Stimulated activated CD4-positive, alpha-beta T cell treated with anti-CD3 and anti-CD28 coated beads, Interleukin-4, amount 100 ng/mL, for 24 hours (primary cell): ENCODE results near the gene RASIP1.
"Not testable (repeated sequence)": the region's sequence is repeated elsewhere in the genome, so short reads cannot be mapped to it uniquely, and the experiment has no call there.

Source experiments
- DNase-seq: peaks from one replicate; pipeline ENCODE4 v3.0.0-alpha.2; 2020

Gene RASIP1

GRCh38 chr19:48698046-48698445 lies 42.4 kb downstream of the RASIP1 start:
- no peak for DNase-seq

DNA sequence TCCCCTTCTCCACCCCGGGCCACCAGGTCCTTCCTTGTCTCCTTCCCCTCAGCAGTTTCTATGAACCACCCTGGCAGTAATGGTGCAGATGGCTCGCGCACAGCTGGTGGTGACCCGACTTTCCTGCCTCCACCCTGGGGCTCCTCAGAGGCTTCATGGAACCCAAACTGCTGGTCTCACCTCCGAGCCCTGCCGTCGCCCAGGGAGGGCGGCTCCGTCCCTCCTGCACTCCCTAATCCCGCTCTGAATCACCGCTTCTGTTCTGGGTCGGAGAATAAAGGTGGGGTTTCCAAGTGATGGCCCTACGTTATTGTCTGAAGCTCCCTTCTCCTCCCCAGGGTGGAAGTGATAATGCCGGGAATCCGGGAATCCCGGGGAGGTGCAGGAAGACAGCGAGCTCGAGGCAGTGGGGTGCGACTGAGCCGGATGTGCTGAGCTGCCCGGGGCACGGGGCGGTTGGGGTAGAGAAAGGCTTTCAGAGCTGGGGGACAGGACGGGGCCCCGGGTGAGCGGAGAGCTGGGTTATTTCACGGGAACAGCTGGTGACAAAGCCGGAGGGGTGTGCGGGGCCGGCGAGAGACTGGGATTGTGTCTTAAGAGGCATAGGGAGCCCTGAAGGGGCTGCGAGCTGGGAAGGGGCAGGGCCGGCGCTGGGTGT lies 43.9 kb downstream of the RASIP1 start:
- no peak for DNase-seq

GRCh38 chr19:48695743-48696352 lies 44.6 kb downstream of the RASIP1 start, which contains the start of gene FUT2:
Gene FUT2 (plus strand): TSS chr19:48695971. CDS start chr19:48702957, 6,986 bp downstream.
- no peak for DNase-seq

GRCh38 chr19:48693629-48694028 lies 46.8 kb downstream of the RASIP1 start:
- DNase-seq = not testable (repeated sequence)

DNA sequence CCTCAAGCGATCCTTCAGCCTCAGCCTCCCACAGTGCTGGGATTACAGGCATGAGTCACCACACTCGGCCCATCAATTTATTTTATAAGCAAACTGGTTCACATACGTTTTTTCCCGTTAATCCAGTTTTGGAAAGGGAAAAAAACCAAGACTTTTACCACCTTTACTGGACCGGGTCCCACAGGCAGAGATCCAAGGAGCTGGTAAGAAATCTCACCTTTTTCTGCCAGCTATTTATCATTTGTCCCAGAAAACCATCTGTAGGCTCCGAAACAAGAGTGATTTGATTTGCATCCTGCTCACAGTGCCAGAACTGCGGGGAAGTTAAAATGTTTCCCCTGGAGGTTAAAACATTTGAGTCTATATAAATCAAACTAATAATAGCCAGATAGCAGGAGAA lies 51.0 kb downstream of the RASIP1 start:
- no peak for DNase-seq

DNA sequence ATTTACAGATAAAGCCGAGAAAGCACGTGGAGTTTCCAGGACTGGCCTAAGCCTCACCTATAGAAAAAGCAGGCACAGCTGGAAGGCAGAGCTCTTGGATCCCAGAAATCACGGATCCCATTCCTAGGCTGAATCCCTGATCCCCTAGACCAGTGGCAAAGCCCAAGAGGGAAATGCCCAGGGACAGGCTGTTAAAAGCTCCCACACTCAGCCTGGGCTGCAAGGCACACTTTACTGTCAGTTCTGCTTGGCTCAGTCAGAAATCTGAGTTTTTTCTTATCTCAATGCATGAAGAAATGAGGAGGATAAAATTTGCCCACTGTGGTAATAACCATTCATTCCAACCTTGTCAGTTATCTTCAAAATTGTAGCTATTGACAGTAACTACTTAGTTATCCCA lies 52.6 kb downstream of the RASIP1 start:
- DNase-seq = no peak

DNA sequence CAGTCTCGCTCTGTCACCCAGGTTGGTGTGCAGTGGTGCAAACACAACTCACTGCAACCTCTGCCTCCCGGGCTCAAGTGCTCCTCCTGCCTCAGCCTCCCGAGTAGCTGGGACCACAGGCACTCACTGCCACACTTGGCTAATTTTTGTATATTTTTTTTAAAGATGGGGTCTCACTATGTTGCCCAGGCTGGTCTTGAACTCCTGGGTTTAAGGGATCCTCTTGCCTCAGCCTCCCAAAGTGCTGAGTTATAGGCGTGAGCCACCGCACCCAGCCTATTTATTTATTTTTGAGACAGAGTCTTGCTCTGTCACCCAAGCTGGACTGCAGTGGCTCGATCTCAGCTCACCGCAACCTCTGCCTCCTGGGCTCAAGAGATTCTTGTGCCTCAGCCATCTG lies 53.8 kb downstream of the RASIP1 start:
- not testable (repeated sequence) for DNase-seq

DNA sequence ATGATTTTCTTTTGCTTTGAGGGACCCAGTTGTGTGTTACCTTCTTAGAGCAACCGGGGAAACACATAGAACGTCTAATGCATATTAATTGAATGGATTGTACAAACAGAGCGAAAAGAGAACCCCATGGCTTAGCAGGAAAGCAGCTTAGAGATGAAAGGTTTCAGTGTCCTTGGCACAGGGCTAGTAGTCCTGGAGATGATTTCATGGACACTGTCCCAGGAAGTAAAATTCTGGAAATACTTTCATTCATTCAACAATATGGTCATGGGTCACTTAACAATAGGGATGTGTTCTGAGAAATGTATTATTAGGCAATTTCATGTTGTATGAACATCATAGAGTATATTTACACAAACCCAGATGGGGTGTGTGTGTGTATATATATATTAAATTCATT lies 54.3 kb downstream of the RASIP1 start:
- DNase-seq = no peak

GRCh38 chr19:48685583-48685982 lies 54.8 kb downstream of the RASIP1 start:
- no peak for DNase-seq

- DNase-seq = no peak
Observed at GRCh38 chr19:48683349-48683748, 57.1 kb downstream of the RASIP1 start.

GRCh38 chr19:48681127-48681470 lies 59.3 kb downstream of the RASIP1 start:
- no peak for DNase-seq

DNA sequence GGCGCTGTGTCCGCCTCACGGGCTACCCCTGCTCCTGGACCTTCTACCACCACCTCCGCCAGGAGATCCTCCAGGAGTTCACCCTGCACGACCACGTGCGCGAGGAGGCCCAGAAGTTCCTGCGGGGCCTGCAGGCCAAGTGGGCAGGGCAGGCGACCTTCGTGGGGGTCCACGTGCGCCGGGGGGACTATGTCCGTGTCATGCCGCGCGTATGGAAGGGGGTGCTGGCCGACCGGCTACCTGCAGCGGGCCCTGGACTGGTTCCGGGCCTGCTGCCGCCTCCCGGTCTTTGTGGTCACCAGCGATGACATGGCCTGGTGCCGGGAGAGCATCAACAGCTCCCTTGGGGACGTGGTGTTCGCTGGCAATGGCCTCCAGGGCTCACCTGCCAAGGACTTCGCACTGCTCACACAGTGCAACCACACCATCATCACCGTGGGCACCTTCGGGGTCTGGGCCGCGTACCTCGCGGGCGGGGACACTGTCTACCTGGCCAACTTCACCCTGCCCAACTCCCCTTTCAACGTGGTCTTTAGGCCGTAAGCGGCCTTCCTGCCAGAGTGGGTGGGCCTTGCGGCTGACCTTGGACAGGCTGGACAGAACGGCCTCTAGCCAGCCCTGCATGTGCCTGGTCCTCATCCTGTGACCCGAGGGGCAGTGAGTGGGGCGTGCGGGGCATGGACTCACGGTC lies 59.8 kb downstream of the RASIP1 start:
- DNase-seq = no peak

DNA sequence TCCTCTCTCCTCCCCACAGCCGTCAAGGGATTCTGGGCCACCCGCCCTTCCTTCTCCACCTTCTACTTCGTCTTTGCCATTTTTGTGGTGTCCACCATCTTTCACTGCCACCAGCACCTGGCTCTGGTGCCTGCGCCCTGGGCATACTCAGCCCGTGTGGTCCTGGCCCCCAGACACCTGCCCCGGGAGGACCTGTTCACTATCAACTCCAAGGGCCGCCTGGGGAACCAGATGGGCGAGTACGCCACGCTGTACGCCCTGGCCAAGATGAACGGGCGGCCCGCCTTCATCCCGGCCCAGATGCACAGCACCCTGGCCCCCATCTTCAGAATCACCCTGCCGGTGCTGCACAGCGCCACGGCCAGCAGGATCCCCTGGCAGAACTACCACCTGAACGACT lies 60.4 kb downstream of the RASIP1 start:
- not testable (repeated sequence) for DNase-seq

- no peak for DNase-seq
Observed at GRCh38 chr19:48678201-48678600, 62.2 kb downstream of the RASIP1 start.

- DNase-seq = no peak
Observed at GRCh38 chr19:48676887-48677286, 63.5 kb downstream of the RASIP1 start.

DNA sequence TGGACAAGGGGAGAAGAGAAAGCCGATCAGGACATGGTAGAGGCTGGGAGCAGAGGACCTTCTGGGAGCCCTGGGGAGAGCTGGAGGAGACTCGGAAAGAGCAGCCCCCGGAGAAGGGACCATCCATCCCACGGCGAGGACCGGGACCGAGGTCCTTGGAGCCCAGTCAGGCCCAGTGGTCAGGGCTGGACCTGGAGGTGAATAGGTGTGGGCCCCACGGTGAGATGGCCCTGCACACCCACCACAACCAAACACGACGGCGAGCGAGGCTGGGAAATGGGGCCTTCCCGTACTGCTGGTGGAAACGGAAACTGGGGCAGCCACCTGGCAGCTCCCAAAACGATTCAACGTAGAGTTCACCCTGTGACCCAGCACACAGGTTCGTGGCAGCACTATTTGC lies 63.9 kb downstream of the RASIP1 start:
- no peak for DNase-seq

DNA sequence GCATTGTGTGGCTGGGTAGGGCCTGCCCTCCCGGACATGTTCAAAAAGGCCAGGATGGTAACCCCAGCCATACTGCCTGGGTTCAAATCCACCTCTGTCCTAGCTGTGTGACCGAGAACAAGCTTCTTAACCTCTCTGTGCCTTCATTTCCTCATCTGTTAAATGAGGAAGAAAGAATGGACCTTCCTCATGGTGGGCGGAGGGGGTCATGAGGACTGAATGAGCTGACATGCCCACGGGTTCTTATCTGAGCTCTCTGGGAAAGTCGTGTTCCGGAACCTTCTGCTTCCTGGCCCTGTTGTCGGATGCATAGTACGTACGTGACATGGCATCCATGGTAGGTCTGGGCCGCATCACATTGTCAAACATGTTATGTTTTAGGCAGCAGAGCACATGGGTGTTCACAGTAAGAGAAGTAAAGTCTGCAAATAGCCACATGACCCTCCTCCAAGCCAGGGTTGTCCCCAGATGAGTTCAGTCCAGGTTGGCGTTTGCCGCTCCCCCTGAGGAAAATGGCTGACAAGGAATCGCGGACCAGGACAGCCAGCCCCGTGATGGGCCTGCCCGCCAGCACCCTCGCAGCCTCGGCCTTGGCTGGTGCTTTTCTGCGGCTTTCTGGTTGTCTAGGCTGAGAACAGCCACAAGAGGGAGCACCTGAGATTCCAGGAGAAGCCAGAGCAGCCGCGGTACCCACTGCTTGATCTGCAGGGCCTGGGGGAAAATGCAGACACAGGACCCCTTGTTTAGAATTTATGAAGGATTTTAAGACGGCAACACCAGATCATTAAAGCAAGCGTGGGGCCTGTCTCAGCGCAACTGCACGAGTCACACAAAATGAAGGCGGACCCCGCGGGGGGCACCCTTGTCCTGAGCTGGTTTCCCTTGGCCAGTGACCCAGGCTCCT lies 65.2 kb downstream of the RASIP1 start:
- DNase-seq = peak; percentile 81

DNA sequence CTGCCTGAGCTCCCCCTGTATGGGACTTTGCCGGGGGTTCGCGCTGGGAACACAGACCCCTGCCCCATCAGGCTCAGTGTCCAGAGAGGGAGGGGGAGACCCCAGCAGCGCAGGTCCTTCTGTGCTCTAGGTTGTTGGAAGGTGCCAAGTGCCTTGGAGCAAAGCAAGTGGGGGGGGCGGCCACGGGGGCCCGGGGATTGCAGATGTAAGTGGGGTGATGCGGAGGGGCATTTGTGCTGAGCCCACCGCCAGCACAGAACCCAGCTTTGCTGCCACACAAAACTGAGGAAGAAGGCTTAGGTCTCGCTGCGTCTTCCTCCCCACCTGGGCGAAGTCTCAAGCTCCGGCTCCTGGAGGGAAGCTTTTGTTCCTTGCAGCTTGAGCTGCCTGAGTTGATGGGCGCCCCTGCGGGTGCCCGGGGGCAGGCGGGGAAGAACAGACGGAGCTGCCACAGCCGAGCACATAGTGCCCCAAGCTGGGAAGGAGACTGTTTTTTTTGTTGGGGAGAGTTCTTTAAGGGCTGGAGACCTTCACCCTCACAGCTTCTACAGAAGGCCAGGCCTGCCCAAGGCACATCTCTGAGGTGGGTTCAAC lies 66.1 kb downstream of the RASIP1 start:
- no peak for DNase-seq

GRCh38 chr19:48673436-48674100 lies 66.8 kb downstream of the RASIP1 start:
- DNase-seq = no peak

DNA sequence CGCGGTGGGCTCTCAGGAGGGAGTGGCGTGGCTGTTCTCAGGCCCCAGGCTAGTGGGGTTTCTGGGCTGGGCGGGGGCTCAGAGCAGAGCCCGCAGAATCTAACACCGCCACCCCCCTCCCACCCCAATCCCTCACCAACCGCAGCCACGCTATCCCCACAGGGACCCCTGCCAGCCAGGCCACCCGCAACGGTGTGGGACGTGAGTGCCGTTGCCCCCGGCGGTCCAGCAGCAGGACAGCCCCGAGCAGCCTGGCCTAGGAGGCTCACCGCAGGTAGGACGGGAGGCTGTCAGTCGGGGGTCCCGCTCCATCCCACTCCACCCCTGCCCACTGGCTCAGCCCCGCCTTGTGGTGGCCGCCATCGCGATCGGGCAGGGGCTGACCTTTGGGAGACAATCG lies 67.4 kb downstream of the RASIP1 start, which contains the start of gene NTN5:
Gene NTN5 (minus strand): TSS at position 24 of the 400 bp plus-strand sequence. CDS start 2,031 bp downstream, outside the sequence.
- no peak for DNase-seq

- DNase-seq = no peak
Observed at GRCh38 chr19:48671446-48671995, 68.9 kb downstream of the RASIP1 start.
